HG03565 (cell line): Measurements from ENCODE around the gene FAM161A.
A peak's percentile ranks its signal among the peaks of the same experiment; 100 is the strongest.

Source experiments
- ATAC-seq: cut with Tn5 transposase; IDR thresholded peaks from one replicate; pipeline ENCODE4 v1.9.1; 2021; ENCODE audit warnings: mild to moderate bottlenecking, moderate library complexity; ENCODE audit not compliant: unreplicated experiment

The FAM161A gene

DNA sequence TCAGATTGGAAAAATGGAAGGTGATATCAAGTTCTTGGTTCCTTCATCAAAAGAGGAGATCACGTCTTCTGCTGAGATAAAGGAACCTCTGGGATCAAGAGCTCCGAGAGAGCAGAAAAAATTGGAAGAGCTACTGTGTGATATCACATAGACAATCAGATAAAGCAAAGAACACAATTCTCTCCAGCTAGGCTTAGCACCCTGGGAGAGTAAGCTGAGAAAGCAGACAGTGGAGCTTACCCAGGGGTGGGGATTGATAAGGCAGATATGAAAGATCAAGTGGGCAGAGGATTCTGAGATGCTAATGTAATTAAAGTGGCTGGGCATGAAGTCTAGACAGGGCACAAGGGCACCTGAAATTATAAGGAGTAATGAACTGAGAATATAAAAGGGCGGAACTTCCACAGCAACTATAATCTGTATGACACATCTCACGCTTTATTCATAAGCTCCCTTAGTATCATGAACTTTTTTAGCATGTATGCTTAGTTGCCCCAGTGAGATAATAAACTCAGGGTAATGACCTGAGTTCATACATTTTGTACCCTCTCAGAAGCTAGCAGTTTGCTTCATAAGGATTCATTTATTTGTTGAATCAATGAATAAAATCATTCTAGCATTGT lies 65.8 kb downstream of the FAM161A start:
- ATAC-seq: no peak

GRCh38 chr2:61786876-61787275 lies 67.0 kb downstream of the FAM161A start:
- ATAC-seq: no peak

DNA sequence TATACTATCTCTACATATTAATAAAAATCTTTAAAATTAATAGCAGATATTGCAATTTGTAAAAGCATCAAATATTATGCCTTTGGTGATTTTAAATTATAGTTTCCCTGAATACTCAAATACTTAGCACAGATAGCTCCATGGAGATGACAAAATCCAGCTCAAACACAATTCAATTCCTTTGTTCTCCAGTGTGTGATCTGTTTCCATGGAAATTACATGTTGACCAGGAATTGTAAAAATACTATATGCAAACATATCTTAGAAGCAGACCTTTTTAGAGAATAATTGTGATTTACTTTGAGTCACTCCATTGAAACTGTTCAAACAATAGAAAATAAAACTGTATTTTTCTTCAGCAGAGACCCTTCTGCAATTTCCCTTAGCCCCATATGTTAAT lies 68.3 kb downstream of the FAM161A start:
- ATAC-seq: no peak

GRCh38 chr2:61784643-61785042 lies 69.2 kb downstream of the FAM161A start:
- ATAC-seq: no peak

- peak; percentile 74 for ATAC-seq
Observed at GRCh38 chr2:61775956-61776570, 77.8 kb downstream of the FAM161A start.
